SK-N-MC (cell line): ENCODE measurements around the gene TPM4.

Source experiments
- EZH2 ChIP-seq: fragments of 200-600 bp; sonication (generic); IDR thresholded peaks from one replicate; pipeline ENCODE4 v1.6.1; 2017; ENCODE audit warnings: antibody characterized with exemption
- POLR2AphosphoS5 ChIP-seq: IDR thresholded peaks from 2 replicates; pipeline ENCODE4 v1.6.1; 2012; ENCODE audit warnings: mild to moderate bottlenecking, low read depth, low read length, borderline replicate concordance

DNA sequence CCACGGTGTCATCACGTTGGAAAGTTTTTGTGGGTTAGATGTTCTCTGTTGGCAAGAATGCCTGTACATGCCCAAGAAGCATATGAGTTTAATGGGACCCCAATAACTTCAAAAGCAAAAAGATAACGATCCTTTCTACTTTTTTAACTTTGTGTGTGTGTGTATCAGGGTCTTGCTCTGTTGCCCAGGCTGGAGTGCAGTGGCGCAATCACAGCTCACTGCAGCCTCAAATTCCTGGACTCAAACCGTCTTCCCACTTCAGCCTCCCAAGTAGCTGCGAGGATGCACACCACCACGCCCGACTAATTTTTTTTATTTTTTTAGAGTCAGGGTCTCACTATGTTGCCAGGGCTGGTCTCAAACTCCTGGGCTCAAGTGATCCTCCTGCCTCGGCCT, 34.3 kb upstream of the TPM4 start:
- no peak for TF ChIP-seq POLR2AphosphoS5
- no peak for TF ChIP-seq EZH2
